Epithelial cell of esophagus (primary cell): ENCODE data around the gene EEF2.
A peak's percentile ranks its signal among the peaks of the same experiment; 100 is the strongest.

Source experiments
- DNase-seq: peaks from one replicate; pipeline ENCODE4 v3.0.0; 2010; ENCODE audit warnings: low read depth
- H3K4me3 ChIP-seq: 2 replicates; pipeline ENCODE4 v1.5.1; 2011; ENCODE audit warnings: mild to moderate bottlenecking, low read length, control low read depth
- TF ChIP-seq, protein P1 (sequence below): IDR thresholded peaks from 2 replicates; pipeline ENCODE4 v1.5.1; 2011; ENCODE audit warnings: low read depth, mild to moderate bottlenecking, low read length, control low read depth, inconsistent platforms; ENCODE audit not compliant: insufficient read depth; ENCODE audit errors: missing control alignments

EEF2 gene

DNA sequence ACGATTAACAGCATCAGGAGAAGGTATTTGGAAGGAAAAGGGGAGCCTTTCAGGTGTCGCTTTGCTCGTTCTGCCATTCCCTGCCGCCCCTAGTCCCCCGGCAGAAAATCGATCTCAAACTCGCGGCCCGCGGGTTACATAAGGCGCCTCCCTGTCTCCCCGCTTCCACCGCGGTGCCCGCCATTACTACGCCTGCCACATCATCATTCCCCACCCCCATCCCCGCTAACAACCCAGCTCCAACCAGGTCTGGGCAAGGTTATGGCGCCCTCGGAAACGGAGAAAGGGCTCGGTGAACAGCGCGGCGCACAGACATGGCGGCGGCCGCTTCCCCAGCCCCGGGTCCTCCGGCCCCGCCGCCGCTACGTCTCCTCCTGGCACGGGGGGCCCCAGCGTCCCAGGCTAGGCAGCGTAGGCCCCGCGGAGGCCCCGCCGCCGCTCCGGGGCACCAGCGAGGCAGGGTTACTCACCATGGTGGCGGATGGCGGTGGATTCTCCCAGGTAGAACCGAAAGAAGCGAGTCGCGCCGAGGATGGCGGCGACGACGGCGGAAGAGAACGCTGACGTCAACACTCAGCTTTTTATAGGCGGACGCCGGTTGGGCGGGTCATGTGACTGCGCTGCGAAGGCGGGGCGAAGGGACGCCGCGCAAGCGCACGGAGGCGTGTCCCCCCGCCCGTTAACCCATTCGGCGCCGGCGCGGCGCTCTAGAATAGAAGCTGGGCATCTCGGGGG lies at the start of gene EEF2:
EEF2 (minus strand) TSS at position 556 of the 735 bp plus-strand sequence; CDS start at position 473, 83 bp downstream.
- TF ChIP-seq, protein P1, sequence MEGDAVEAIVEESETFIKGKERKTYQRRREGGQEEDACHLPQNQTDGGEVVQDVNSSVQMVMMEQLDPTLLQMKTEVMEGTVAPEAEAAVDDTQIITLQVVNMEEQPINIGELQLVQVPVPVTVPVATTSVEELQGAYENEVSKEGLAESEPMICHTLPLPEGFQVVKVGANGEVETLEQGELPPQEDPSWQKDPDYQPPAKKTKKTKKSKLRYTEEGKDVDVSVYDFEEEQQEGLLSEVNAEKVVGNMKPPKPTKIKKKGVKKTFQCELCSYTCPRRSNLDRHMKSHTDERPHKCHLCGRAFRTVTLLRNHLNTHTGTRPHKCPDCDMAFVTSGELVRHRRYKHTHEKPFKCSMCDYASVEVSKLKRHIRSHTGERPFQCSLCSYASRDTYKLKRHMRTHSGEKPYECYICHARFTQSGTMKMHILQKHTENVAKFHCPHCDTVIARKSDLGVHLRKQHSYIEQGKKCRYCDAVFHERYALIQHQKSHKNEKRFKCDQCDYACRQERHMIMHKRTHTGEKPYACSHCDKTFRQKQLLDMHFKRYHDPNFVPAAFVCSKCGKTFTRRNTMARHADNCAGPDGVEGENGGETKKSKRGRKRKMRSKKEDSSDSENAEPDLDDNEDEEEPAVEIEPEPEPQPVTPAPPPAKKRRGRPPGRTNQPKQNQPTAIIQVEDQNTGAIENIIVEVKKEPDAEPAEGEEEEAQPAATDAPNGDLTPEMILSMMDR: no peak
- peak within 1 kb of the TSS; percentile 95 for H3K4me3 ChIP-seq
- DNase-seq: peak; percentile 86

DNA sequence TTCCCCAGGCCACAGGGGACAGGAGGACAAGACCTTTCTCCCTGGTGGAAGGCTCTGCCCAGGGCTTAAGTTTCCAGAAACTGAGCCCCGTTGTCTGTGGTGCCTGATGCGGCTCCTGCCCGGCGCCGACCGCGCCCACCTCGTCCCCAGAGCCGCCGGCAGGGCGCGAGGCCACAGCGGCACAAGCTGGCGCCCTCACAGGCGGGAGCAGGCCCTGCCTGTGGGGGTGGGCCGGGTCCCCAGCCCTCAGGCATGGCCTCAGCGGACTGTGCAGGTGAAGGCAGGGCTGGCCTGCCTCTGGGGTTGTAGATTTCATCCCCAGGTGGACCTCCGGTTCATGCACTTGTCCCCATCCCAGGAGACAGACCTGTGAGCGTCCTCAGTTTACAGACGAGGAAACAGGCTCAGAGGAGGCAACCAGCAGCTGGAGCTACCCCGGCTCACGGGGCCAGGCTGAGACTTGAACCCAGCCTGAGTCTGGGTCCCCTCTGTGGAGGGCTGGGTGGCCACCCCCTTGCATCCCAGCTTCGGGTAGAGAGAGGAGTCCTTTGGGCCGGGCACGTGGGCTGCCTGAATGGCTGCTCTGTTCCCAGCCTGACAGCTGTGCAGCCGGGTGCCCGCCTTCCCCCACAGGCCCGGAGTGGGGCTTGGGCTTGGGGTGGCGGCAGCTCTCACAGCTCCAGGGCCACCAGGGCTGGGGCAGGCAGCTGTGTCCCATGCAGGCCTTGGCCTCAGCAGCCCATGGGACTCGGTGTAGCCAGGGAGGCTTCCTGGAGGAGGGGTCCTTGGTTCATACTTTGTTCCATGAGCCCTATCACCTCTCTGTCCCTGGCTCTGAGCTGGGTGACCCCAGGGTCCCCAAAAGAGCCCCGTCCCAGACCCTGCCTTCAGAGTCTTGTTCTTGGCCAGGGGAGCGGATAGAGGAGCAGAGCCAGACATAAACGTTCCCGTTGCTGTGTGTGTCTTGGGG lies 49.1 kb upstream of the EEF2 start:
- no peak for DNase-seq
- TF ChIP-seq, protein P1: no peak
- no peak overlapping the region for H3K4me3 ChIP-seq

GRCh38 chr19:4033028-4033956 lies 48.0 kb upstream of the EEF2 start:
- TF ChIP-seq, protein P1: no peak
- DNase-seq: no peak
- H3K4me3 ChIP-seq: no peak overlapping the region

DNA sequence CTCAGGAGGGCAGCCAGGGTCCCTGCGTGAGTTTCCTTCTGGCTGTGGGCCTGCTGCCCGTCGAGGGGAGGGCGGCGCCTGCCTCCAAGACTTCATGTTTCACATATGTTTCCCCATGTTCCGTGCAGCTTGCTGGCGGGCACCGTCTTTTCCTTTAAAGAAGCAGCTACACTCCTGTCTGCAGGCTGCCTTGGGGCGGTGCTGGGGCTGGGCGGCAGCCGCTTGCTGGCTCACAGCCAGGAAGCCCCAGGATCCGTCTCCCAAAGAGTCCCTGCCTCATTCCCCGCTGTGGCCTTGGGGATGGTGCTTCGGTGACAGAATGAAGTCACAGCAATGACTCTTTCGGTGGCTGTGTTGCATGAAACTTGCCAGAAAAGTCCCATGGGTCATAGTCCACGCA lies 47.2 kb upstream of the EEF2 start:
- no peak overlapping the region for H3K4me3 ChIP-seq
- DNase-seq: no peak
- TF ChIP-seq, protein P1: no peak

DNA sequence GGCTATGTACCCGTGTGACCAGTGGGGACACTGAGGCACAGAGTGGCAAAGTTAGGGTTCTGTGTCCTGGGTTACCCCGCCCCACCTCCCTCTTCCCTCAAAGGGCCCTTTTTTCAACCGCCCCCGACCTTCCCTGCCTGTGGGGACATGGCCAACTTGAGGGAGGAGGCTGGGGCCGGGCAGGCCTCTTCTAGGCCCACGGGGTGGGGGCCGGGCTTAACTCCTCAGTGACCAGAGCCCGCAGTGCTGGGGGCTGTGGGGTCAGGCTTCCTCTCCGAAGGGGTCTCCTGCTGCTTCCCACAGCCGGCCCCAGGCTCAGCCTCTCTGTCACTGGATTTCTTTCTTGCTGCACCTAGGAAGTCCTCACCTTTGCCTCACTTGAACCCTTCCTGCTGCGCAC lies 46.2 kb upstream of the EEF2 start:
- TF ChIP-seq, protein P1: no peak
- no peak for DNase-seq
- H3K4me3 ChIP-seq: no peak overlapping the region

- TF ChIP-seq, protein P1: no peak
- DNase-seq: no peak
- H3K4me3 ChIP-seq: no peak overlapping the region
Measured at GRCh38 chr19:4030981-4031380, 45.7 kb upstream of the EEF2 start.
